NCI-H146 treated with DMSO at 0.1 percent for 48 hours (cell line): ENCODE measurements around the gene HSD17B14.
"Not testable (repeated sequence)": the region's sequence is repeated elsewhere in the genome, so short reads cannot be mapped to it uniquely, and the experiment has no call there.

Experiments
- DNase-seq: peaks from one replicate; lab custom pipeline; 2025; ENCODE audit not compliant: unreplicated experiment; lab: John Stamatoyannopoulos, UW

HSD17B14 gene

DNA sequence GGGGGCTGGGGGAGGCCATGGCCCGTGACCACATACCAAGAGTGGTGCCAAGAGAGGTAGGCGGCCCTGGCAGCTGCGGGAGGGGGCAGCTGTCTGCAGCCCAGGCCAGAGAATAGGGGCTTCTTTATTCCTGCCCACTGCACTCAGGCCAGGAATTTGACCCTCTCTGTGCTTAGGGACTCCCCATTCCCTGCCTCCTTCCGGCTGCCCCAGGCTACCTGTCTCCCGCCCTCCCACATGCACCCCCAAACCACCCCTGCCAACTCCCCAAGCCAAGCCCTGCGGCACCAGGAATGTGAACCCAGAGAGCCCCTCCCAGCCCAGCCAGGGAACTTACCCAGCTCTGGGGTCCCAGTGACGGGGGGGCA, 31.4 kb upstream of the HSD17B14 start:
- no peak for DNase-seq

DNA sequence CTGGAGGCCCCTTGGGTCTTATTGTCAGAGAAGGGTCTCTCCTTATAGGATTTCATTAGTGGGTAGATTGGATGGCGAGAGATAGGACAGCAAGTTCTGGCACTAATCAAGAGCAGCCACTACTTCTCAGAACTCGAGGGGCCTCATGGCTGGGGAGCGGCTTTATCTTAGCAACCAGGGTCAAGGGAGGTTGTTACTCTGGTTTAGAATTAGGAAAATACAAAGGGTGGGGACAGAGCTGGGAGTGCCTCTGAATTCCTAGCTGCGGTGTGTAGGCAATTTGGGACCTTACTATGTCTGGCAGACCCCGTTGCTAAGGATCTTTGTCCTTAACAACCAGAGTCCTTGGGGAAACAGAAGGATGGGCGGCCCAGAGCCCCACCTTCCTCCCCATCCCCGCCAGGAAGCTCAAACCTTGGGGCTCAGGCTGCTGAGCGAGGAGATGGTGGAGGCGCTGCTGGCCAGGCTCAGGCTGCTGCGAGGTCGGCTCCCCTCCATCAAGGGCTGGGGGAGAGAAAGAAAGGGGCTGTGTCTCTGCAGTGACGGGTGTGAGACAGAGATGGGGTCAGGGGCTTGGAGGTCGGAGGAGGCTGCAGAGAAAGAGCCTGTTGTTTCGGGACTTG, 30.9 kb upstream of the HSD17B14 start:
- DNase-seq: no peak

DNA sequence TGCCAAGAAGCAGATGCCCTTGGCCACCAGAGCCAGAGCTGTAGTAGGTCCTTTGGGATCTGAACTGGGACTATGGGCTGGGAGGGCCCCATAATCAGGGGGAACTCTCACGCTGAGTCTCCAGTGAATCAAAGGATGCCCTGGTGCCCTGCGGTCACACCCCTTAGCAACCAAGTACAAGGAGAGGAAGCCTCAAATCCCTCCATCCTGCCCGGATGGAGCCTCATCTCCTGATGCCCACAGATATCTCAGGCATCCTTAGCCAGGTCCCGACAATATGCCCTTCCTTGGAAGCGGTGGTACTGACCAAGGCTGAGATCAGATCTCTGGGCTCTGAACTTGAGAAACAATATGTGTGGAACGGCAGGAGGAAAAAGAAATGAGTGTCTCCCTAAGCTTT, 30.4 kb upstream of the HSD17B14 start:
- no peak for DNase-seq

DNA sequence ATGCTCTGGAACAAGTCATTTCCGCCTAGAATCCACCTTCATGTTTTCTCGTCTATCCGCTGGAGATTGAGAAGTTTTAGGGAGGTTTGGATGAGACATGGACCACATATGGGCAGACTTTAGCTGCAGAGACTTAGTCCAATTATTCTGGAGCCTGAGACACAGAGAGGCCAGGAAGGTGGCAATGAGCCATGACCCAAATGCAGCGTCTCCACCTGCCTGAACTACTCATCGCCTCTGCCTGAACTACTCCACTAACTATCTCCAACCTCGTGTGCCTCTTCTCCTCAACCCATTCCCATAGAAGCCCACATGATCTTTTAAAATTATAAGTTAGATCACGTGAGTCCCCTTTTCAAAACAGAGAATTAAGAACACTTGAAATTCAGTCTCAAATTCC, 26.5 kb upstream of the HSD17B14 start:
- DNase-seq: no peak

DNA sequence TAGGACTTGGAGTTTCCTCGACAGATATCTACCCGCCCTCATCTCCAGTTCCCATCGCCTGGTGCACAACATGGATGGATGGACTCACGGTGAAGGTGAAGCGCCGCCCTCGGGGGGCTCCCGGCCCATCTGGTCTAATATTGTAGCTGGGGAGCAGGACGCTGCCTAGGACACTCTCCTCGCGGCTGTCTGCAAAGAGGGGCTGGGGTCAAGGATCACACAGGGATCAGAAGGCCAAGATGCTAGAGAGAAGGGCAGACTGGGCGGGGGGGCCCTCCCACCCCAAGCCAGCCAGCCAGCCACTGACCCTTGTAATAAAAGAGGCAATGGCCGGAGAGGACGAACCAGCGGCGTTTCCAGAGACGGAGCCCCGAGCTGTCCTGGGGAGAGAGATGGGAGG, 25.0 kb upstream of the HSD17B14 start:
- DNase-seq: no peak

DNA sequence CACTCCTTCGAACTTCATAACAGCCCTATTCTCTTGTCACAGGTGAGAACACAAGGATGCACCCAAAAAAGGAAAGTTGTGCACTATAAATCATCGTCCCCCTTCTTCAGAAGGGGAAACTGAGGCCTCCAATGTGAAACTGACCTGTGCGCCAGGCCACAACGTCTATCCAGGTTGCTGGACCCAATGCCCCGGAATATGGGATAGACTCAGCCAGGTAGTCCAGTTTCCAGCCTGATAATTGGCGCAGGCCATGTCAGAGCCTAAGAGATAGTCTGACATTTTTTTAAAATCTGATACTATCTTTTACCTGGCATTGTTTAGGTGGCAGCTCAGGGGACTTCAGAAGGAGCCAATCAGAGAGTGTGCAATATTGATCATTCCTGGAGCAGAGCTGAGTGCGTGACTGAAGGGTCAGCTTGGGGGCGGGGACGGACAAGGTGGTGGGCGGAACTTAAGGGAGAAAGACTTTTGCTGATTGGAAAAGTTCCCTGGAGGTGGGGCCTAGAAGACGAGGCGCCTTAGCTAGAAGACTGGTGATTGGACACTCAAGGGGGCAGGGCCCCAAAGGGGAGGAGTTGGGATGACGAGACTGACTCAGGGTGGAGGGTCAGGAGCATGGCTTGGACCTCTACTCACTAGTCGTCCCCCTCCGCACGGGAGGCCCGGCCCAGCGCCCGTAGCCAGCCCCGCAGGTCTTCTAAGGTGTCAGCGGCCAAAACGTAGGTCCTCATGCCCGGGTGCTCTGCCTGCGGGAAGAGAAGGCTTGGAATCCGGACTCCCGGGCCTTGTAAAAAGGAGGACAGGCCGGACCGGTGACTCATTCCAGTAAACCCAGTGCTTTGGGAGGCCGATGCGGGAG, 23.7 kb upstream of the HSD17B14 start:
- DNase-seq: no peak

DNA sequence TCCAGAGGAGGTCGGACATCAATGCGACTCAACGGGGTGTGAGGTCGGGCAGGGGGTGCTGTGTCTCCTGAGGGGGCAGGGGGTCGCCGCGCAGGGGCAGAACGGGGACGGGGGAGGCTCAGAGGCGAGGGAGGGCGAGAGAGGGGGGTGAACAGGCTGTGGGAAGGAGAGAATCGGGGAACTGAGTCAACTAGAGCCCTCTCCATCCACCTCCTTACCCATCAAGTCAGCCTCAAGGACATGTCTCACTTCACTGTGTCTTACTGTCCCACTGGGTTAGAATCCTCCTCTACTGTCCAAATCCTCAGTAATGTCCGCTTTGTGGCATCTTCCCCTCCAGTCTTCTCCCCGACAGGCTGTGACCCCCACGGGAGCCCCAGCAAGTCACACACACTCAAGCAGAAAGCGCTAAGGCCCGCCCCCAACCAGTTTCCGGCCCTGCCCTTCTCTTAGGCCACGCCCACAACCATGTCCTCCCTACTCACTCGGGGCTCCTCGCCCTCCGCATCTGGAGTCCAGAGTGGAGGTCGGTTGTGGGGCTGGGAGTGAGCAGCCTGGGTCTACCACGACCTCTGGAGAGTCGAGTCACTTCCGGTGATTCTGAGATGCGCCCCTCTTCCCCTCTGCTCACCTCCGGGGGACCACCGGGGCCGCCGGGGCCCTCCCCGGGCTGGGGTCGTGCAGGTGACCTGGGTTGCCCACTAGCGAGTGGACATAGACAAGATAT, 22.9 kb upstream of the HSD17B14 start:
- DNase-seq: no peak

DNA sequence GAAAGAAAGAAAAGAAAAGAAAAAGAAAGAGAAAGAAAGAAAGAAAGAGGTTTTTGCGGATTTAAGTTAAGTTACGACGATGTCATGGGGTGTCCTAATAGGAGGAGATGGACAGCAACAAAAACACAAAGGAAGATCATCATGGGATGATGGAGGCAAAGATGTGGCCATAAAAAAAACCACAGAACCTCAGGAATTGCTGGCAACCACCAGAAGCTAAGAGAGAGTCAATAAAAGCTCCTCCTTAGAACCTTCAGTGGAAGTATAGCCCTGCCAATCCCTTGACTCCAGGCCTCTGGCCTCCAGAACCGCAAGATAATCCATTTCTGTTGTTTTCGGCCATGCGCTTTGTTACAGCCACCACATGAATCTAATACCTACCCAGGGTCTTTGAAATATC, 20.6 kb upstream of the HSD17B14 start:
- no peak for DNase-seq

DNA sequence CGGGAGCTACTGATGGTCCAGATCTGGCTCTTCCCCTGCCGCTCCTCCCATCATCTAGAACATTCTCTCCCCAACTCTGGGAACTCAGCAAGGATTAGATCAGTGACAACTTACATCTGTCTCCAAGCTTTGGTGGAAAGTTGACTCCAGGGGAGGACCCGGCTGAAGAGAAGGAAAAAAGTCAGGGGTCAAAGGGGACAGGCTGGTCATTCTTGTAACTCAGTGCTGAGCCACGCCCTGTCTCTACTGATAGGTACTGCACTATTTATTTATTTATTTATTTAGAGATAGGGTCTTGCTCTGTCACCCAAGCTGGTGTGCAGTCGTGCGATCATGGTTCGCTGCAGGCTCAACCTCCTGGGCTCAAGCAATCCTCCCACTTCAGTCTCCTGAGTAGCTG, 17.8 kb upstream of the HSD17B14 start:
- no peak for DNase-seq

DNA sequence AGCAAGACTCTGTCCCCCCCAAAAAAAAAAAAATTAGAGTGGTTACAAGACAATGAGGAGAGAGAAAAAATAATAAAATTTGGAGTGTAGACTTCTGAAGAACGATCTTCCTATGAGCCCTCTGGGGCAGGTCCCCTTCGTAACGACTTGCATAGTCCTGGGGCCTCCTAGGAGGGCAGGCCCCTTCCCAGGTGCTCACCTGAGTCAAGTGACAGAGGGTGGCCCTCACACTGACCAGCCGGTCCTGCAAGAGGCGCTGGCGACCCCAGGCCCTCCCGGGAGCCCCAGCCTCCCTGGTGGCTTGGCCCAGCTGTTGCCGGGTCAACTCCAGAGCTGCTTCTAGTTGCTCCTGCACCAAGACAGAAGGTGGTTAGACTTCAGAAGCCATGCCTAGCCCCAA, 17.2 kb upstream of the HSD17B14 start:
- DNase-seq: no peak

DNA sequence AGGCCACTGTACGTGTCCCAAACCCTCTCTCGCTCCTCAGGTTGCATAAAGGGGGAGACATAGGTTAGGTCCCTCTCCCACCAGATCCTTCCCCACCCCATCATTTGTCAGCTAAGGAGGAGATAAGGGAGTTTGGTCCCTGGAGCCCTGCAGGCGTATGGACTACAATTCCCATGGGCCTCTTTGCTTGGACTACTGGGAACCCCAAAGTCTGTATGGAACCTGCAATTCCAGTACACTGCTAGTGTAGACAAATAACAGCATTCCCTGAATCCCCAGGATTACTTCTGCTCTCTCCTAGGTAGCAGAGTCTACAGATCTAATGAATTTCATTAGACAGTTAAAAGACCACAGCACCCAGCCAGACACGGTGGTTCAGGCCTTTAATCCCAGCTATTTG, 16.0 kb upstream of the HSD17B14 start:
- DNase-seq: no peak

DNA sequence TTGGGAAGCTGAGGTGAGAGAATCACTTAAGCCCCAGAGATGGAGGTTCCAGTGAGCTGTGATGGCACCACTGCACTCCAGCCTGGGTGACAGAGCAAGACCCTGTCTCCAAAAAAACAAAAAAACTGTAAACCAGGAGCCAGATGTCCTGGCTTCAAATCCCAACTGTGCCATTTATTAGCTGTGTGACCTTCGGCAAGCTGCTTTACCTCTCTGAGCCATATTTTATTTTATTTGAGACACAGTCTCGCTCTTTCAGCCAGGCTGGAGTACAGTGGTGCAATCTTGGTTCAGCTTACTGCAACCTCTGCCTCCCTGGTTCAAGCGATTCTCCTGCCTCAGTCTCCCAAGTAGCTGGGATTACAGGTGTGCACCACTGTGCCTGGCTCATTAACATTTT, 10.4 kb upstream of the HSD17B14 start:
- DNase-seq: not testable (repeated sequence)

DNA sequence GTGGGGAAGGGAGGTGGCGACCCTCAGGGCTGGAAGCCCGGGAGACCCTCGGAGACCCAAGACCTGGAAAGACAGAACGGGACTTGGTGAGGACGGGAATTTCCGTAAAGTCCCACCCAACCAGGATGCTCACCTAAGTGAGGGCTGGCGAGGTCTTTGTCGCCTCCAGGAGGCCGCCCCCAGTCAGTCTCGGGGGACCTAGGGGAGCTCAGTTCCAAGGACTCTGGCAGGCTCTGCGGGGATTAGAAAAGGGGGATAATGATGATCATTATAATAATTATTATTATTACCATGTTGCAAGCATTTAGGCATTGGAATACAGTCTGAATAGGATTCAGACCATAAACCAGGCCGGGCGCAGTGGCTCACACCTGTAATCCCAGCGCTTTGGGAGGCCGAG, 9.1 kb upstream of the HSD17B14 start:
- DNase-seq: no peak

DNA sequence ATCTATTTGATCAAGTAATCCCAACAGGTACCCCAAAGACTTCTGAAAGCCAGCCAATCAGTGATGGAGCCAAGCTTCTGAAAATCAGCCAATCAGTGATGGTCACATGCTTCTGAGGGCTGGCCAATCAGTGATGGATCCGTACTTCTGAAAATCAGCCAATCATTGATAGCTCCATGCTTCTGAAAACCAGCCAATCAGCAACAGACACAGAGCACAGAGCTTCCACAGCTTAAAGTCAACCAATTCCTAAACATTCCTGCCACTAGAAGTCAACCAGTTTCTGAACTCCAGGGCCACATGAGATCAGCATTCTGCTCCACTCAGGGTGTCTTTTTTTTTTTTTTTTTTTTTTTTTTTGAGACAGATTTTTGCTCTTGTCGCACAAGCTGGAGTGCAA, 8.2 kb upstream of the HSD17B14 start:
- DNase-seq: no peak

DNA sequence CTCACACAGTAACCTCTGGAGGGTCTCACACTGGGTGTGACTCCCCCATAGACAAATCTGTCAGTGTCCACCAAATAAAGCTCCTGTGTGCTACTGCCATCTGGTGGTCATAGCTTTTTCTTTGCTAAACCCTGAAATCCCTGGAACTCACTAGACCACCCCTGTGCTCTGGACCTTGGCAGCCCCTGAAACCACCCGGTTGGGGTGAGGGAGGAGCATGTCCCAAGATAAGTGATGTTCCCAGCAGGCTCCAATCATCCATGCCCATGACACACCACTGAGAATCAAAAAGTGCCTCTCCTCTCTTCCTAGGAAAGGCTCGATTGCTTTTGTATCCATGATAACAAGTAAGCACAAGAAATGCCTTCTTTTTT, 6.5 kb upstream of the HSD17B14 start:
- DNase-seq: peak; percentile 39

DNA sequence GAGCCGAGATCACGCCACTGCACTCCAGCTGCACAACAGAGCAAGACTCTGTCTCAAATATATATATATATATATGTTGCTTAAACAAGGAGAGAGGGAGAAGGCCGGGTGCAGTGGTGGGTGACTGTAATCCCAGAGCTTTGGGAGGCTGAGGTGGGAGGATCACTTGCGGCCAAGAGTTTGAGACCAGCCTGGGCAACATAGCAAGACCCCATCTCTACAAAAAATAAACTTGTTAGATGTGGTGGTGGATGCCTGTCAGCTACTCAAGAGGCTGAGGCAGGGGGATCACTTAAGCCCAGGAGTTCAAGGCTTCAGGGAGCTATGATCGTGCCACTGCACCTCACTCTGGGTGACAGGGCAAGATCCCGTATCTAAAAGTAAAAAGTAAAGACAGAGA, 5.3 kb upstream of the HSD17B14 start:
- DNase-seq: no peak

DNA sequence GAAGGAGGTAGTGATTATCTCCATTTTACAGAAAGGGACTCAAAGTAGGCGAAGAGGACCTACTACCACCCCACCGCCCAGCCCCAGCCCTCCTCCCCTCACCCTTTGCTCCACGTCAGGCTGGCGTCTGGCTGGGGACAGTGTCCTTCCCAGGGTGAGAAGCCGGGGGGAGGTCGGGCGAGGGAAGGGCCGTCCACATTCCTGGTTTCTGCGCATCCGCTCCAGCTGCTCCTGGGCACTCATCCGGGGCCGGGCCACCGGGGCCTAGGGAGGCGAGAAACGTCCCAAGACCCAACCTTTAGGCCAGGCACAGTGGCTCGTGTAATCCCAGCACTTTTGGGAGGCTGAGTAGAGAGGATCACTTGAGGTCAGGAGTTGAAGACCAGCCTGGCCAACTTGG, 4.8 kb upstream of the HSD17B14 start:
- DNase-seq: no peak

DNA sequence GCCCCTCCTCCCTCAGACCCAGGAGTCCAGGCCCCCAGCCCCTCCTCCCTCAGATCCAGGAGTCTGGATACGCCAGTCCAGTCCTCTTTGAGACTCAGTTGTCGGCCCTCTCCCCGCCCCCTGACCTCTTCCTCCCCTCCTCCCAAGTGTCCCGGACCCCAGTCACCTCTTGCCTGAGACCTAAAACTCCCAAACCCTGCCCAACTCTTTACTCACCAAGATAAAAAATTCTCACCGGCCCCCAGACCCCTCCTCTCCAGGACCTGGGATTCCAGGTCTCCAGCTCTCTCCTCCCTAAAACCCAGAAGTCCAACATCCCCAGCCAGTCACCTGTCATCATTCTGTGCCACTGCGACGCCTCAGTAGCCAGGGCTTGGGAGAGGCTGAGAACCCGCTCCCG, 1.4 kb upstream of the HSD17B14 start:
- DNase-seq: no peak

DNA sequence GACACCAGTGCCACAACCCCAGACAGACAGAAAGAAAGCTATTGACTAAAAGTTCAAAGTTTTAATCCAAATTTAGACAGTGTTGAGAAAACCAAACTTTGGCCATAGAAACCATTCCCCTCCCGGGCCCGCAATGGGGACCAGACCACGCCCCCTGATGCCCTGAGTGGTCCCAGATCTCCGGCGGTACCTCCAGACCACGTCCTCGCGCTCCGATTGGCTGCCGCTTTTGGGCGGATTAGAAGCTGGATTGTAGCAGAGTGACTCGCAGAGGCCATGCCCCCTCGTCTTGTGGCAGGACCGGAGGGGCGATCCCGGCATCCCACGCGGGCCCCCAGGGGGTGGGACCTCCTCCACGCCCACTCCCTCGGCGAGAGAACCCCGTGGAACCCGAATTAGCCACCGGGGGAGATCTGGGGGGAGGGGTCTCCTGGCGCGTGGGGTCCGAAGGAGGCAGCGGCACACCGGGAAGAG, 797 bp upstream of the HSD17B14 start:
- DNase-seq: peak; percentile 73

DNA sequence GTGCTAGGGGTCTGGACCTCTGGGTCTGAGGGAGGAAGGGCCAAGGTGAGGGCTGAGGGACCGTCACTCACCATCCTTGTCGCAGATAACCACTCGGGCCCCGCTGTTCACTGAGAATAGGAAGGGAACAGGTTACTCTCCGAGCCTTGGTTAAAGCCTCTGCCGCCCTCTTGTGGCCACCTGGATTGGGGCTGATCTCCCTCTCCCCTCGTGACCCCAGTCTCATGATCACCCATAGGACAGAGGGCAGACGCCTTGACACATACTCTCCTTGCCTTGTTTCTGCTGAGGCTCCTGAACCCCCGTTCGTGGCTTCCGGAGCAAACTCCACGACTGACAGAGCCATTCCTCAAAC, 580 bp downstream of the HSD17B14 start:
- peak; percentile 87 for DNase-seq

DNA sequence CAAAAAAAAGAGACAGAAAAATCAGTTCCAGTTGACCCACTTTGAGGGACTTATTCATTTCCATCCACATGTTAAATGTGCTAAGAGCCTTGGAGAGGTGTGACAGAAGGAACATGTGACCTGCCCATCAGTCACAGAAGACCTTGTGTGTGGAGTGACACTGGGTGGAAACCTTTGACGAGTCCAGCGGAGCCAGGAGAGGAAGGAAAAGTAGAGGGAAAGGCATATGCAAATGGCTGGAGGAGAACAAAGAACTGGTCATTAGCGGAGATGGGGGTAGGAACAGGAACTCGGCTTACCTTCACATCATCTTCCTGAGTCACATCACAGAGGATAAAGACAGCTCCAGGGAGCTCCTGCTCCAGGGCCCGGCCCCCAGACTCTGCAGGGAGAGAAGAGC, 2.3 kb downstream of the HSD17B14 start:
- no peak for DNase-seq

DNA sequence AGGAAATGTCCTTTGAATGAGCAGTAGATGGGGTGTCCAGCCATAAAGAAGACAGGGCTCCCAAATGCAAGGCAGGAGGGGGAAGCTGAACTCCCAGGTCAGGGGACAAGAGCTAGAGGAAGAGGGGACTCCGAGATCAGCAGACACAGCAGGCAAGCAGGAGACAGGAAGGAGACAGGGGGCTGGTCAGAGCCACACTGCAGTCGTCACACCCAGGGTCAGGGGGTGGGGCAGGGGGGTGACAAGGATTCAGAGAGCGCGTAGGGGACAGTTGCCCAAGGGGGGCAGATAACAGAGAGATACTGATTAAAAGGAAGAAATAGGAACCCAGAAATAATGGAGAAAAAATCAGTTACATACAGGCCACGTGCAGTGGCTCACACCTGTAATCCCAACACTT, 3.2 kb downstream of the HSD17B14 start:
- no peak for DNase-seq
